ENCODE results near the gene PRR3. TPM values are rescaled to one million over a fixed set of nuclear protein-coding genes. Genes with fewer than 3 reads are reported as not detected.
"Not testable (repeated sequence)": the region's sequence is repeated elsewhere in the genome, so short reads cannot be mapped to it uniquely, and the experiment has no call there.

The PRR3 gene
- total and polyA plus RNA-seq, 8 donors = 0.89 to 10.7 (median 6.3) TPM; not detected in 2

DNA sequence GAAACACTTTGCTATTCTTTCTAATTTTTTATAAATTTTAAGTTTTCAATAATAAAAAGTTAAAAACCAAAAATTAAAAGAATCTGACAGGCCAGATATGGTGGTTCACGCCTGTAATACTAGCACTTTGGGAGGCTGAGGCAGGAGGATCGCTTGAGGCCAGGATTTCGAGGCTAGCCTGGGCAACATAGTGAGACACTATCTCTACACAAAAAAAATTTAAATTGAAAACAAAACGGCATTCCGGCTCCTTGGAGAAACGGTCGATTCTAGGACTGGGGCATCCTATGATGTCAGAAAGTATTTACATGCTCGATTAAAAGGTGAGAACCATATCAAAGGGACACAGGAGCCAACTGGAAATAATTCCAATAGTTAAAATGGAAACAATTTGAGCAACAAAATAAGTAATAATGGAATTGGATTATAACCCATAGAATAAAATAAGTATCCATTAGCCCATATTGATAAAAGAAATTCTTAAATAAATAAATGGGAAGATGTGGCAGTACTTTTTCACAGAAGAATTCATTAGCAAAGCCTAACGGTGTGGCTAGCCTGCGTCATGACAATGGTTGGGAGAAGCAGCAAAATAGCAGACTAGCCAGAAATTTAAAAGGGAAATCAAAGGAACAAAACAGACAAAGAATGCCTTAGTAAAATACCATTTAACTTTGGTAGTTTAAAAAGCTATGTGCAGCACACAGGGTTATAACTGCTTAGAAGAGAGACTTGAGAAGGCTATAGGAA, 46.5 kb upstream of the PRR3 start:
- Histone ChIP-seq H3K36me3 (no peaks in the 10 kb centered on the region), H3K27ac (peak overlapping the region in 2 of 5 donors; percentile 47 to 63), H3K4me3 (no peak overlapping the region), H3K27me3 (no peaks in the 10 kb centered on the region), H3K9me3 (no peaks in the 10 kb centered on the region), H3K4me1 (peaks cover 0 to 22% (median 3%) of the 10 kb centered on the region in 4 donors)
- TF ChIP-seq EP300 (IDR thresholded peaks at IDR 0.05) (no peak), POLR2A (IDR thresholded peaks at IDR 0.05) (no peak), POLR2AphosphoS5 (IDR thresholded peaks at IDR 0.05) (no peak)
- TF ChIP-seq, protein P1, sequence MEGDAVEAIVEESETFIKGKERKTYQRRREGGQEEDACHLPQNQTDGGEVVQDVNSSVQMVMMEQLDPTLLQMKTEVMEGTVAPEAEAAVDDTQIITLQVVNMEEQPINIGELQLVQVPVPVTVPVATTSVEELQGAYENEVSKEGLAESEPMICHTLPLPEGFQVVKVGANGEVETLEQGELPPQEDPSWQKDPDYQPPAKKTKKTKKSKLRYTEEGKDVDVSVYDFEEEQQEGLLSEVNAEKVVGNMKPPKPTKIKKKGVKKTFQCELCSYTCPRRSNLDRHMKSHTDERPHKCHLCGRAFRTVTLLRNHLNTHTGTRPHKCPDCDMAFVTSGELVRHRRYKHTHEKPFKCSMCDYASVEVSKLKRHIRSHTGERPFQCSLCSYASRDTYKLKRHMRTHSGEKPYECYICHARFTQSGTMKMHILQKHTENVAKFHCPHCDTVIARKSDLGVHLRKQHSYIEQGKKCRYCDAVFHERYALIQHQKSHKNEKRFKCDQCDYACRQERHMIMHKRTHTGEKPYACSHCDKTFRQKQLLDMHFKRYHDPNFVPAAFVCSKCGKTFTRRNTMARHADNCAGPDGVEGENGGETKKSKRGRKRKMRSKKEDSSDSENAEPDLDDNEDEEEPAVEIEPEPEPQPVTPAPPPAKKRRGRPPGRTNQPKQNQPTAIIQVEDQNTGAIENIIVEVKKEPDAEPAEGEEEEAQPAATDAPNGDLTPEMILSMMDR (IDR thresholded peaks at IDR 0.05) = no peak
- intact Hi-C loops (cut with DNase I; ENCODE audit: low total_unique reads) = no loop called here
- 78 to 84% (median 83%) methylated on average over 10 of the region's 10 CpGs for WGBS, 5 donors
- no peak for DNase-seq

DNA sequence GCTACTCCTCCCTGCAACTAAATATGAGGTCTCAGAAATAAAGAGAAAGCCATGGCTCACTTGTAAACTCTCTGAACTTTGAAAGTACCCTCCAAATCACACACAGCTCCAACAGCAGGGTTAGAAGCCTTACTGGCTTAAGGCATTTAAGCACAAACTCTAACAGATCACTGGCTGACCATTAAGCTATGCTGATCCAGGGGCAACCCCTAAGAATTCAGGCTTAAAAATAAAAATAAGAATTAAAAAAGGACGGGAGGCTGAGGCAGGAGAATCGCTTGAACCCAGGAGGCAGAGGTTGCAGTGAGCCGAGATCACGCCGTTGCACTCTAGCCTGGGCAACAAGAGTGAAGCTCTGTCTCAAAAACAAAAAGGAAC, 45.9 kb upstream of the PRR3 start:
- TF ChIP-seq POLR2A (IDR thresholded peaks at IDR 0.05) = no peak
- no peak for TF ChIP-seq EP300 (IDR thresholded peaks at IDR 0.05)
- TF ChIP-seq POLR2AphosphoS5 (IDR thresholded peaks at IDR 0.05) = no peak
- intact Hi-C loops (cut with DNase I; ENCODE audit: low total_unique reads) = no loop called here
- Histone ChIP-seq H3K4me3 (no peak overlapping the region), H3K27ac (no peak overlapping the region), H3K4me1 (peaks cover 0 to 22% (median 5%) of the 10 kb centered on the region in 4 donors), H3K36me3 (no peaks in the 10 kb centered on the region), H3K27me3 (no peaks in the 10 kb centered on the region), H3K9me3 (no peaks in the 10 kb centered on the region)
- DNase-seq = no peak
- WGBS, 5 donors = 55 to 87% (median 71%) methylated on average over 5 of the region's 5 CpGs

DNA sequence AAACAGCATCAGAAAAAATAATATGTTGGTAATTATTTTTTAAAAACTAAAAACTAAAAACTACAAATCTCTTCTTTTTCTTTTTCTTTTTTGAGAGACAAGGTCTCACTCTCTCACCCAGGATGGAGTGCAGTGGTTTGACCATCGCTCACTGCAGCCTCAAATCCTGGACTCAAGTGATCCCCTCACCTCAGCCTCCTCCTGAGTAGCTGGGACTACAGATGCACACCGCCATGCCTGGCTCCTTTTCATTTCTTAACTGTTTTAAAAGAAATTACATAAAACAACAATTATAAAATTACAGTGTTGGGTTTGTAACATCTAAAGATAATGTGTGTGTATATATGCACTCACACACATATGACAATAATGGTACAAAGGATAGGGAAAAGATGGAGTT, 43.6 kb upstream of the PRR3 start:
- 93 to 99% (median 94%) methylated on average over 2 of the region's 2 CpGs for WGBS, 5 donors
- intact Hi-C loops (cut with DNase I; ENCODE audit: low total_unique reads) = no loop called here
- Histone ChIP-seq H3K27me3 (no peaks in the 10 kb centered on the region), H3K27ac (no peak overlapping the region), H3K4me1 (peaks cover 0 to 30% (median 11%) of the 10 kb centered on the region in 4 donors), H3K9me3 (no peaks in the 10 kb centered on the region), H3K4me3 (no peak overlapping the region), H3K36me3 (no peaks in the 10 kb centered on the region)
- DNase-seq = no peak
- TF ChIP-seq POLR2A (IDR thresholded peaks at IDR 0.05) (no peak), POLR2AphosphoS5 (IDR thresholded peaks at IDR 0.05) (no peak)

DNA sequence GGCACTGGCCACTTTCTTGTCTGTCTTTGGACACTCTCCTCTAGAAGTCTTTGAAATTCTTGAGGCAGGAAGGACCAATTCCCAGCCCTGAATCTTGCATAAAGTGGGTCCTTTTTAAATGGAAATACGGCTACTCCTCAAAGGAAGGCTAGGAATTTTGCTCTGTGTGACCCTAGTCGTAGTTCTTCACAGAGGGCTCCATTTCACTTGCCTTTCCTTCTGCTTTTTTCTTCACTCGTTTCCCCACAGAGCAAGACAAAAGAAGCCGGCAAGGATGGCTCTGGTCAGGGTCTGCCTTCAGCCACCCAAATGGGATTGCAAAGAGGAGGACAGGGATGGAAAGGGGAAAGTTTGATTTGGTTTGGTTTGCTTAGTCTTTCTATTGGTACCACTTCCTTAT, 42.0 kb upstream of the PRR3 start:
- Histone ChIP-seq H3K36me3 (no peaks in the 10 kb centered on the region), H3K4me1 (peaks cover 0 to 23% (median 11%) of the 10 kb centered on the region in 4 donors), H3K27me3 (no peaks in the 10 kb centered on the region), H3K9me3 (no peaks in the 10 kb centered on the region), H3K4me3 (no peak overlapping the region), H3K27ac (peak overlapping the region; percentile 28 to 95 (median 89))
- TF ChIP-seq, protein P1 (IDR thresholded peaks at IDR 0.05) = no peak
- TF ChIP-seq POLR2A (IDR thresholded peaks at IDR 0.05) = no peak
- no peak for TF ChIP-seq EP300 (IDR thresholded peaks at IDR 0.05)
- no peak for TF ChIP-seq POLR2AphosphoS5 (IDR thresholded peaks at IDR 0.05)
- intact Hi-C loops (cut with DNase I; ENCODE audit: low total_unique reads) = no loop called here
- no peak for DNase-seq
- WGBS, 5 donors = 31 to 48% (median 47%) methylated on average over 4 of the region's 4 CpGs

DNA sequence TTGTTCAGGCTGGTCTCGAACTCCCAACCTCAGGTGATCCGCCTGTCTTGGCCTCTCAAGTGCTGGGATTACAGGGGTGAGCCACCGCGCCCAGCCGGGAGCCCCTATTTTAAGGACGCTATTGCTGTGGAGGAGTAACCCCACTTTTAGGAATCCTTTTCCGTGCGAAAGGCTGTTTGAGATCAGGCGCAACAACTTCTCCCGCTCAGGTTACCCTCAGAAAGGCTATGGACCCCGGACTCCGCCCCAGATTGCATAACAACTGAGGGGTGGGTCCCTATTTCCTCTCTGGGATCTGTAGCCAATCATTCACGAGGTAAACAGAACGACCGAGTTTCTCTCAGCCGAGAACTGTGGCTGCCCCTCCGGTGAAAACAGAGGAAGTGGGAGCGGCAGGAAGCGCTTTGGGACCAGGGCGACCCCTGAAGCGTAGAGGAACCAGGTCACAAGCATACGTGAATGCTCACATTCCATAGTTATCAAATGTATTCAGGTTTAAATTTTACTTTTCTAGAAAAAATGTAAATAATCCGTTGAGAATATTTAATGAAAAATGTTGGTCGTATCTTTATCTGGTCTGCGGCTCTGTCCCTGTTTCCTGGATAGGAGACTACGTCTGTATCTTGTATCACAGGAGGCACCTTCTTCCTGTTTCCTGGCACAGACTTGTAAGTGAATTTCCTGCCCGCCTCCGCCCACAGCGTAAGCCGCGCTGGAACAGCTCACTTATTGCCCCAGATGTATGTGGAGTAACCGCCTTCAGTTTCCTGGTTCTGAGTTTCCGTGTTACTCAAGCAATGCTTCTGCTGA, 40.9 kb upstream of the PRR3 start:
- no peaks in the 10 kb centered on the region for H3K36me3 ChIP-seq
- peaks cover 0 to 22% (median 11%) of the 10 kb centered on the region in 4 donors for H3K4me1 ChIP-seq
- H3K27ac ChIP-seq = peak overlapping the region; percentile 86 to 95 (median 89)
- TF ChIP-seq POLR2A (IDR thresholded peaks at IDR 0.05) (peak in 2 of 4 donors; percentile 25 to 58), POLR2AphosphoS5 (IDR thresholded peaks at IDR 0.05) (peak; percentile 69 to 85 (median 80)), EP300 (IDR thresholded peaks at IDR 0.05) (peak; percentile 3)
- TF ChIP-seq, protein P1 (IDR thresholded peaks at IDR 0.05) = no peak
- H3K27me3 ChIP-seq = no peaks in the 10 kb centered on the region
- intact Hi-C loops (cut with DNase I; ENCODE audit: low total_unique reads) = no loop called here
- H3K4me3 ChIP-seq = peak overlapping the region; percentile 18 to 46 (median 43)
- WGBS, 5 donors = 1 to 4% (median 2%) methylated on average over 24 to 33 of the region's 33 CpGs
- no peaks in the 10 kb centered on the region for H3K9me3 ChIP-seq
- DNase-seq = peak; percentile 91 to 96

DNA sequence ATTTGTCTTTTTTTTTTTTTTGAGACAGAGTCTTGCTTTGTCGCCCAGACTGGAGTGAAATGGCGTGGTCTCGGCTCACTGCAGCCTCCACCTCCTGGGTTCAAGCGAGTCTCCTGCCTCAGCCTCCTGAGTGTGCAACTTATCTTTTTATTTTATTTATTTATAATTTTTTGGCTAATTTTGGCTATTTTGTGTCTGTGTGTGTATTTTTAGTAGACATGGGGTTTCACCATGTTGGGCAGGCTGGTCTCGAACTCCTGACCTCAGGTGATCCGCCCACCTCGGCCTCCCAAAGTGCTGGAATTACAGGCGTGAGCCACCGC, 40.4 kb upstream of the PRR3 start:
- Histone ChIP-seq H3K4me1 (peaks cover 0 to 23% (median 11%) of the 10 kb centered on the region in 4 donors), H3K4me3 (peak overlapping the region; percentile 18 to 46 (median 43)), H3K27ac (peak overlapping the region; percentile 86 to 95 (median 89))
- H3K27me3 ChIP-seq; DNase-seq; intact Hi-C loops (cut with DNase I; ENCODE audit: low total_unique reads); H3K36me3 ChIP-seq; H3K9me3 ChIP-seq: not testable (repeated sequence)
- 49 to 60% (median 51%) methylated on average over 9 of the region's 9 CpGs for WGBS, 5 donors

DNA sequence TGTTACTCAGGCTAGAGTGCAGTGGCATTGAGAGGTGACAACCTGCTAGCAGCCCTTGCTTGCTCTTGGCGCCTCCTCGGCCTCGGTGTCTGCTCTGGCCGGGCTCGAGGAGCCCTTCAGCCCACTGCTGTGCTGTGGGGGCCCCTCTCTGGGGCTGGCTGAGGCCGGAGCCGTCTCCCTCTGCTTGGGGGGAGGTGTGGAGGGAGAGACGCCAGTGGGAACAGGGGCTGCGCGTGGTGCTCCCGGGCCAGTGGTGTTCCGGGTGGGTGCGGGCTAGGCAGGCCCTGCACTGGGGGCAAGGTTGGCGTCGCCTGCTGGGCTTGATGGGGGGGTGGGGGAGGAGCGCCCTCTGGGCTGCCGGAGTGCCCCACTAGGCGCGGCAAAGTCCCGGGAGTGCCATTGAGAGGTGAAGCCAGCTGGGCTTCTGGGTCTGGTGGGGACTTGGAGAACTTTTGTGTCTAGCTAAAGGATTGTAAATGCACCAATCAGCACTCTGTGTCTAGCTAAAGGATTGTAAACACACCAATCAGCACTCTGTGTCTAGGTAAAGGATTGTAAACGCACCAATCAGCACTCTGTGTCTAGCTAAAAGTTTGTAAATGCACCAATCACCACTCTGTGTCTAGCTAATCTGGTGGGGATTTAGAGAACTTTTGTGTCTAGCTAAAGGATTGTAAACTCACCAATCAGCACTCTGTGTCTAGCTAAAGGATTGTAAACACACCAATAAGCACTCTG, 39.2 kb upstream of the PRR3 start:
- H3K9me3 ChIP-seq; H3K4me3 ChIP-seq; H3K36me3 ChIP-seq; DNase-seq; intact Hi-C loops (cut with DNase I; ENCODE audit: low total_unique reads); H3K27me3 ChIP-seq: not testable (repeated sequence)
- Histone ChIP-seq H3K27ac (peak overlapping the region in 3 of 5 donors; percentile 89 to 95 (median 91)), H3K4me1 (peaks cover 0 to 23% (median 11%) of the 10 kb centered on the region in 4 donors)
- WGBS, 5 donors = 88 to 98% (median 91%) methylated on average over 19 to 21 of the region's 21 CpGs

Measured in stomach (tissue), 9 donors.